ENCODE measurements around the gene SLC49A4. TPM values are rescaled to one million over a fixed set of nuclear protein-coding genes. Genes with fewer than 3 reads are reported as not detected.
A peak's percentile ranks its signal among the peaks of the same experiment; 100 is the strongest.

SLC49A4 gene
- total RNA-seq, 2 donors from 2014 or later: 13.7 to 21.3 TPM

DNA sequence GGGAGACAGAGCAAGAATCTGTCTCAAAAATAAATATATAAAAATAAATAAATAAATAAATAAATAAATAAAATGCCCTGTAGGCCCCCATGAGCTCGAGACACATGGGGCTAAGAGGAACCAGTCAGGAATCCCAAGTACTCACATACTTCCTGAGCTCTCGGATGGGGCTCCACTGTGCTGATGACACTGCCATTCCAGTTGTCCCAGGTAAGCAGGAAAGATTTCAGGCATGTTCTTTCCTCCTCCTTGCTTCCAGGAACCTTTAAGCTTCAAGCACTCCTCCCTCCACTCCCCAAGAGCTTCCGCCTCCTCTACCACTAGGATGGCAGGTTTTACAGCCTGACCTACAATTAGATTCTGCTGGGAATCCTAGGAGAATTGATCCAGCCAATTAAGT lies 113.4 kb downstream of the SLC49A4 start:
- intact Hi-C loops (cut with DNase I): no loop called here
- no peak overlapping the region for H3K9ac ChIP-seq (ENCODE audit: low read depth in 2 of 2, low read length in 2 of 2)
- no peak overlapping the region for H3K27ac ChIP-seq
- DNase-seq: no peak
- H3K9me3 ChIP-seq: no peaks in the 10 kb centered on the region
- H3K27me3 ChIP-seq: peaks cover 12% of the 10 kb centered on the region
- H3K4me3 ChIP-seq: no peak overlapping the region
- TF ChIP-seq, protein P1, sequence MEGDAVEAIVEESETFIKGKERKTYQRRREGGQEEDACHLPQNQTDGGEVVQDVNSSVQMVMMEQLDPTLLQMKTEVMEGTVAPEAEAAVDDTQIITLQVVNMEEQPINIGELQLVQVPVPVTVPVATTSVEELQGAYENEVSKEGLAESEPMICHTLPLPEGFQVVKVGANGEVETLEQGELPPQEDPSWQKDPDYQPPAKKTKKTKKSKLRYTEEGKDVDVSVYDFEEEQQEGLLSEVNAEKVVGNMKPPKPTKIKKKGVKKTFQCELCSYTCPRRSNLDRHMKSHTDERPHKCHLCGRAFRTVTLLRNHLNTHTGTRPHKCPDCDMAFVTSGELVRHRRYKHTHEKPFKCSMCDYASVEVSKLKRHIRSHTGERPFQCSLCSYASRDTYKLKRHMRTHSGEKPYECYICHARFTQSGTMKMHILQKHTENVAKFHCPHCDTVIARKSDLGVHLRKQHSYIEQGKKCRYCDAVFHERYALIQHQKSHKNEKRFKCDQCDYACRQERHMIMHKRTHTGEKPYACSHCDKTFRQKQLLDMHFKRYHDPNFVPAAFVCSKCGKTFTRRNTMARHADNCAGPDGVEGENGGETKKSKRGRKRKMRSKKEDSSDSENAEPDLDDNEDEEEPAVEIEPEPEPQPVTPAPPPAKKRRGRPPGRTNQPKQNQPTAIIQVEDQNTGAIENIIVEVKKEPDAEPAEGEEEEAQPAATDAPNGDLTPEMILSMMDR (IDR thresholded peaks at IDR 0.05): no peak
- no peaks in the 10 kb centered on the region for H3K36me3 ChIP-seq
- no peaks in the 10 kb centered on the region for H3K4me1 ChIP-seq

DNA sequence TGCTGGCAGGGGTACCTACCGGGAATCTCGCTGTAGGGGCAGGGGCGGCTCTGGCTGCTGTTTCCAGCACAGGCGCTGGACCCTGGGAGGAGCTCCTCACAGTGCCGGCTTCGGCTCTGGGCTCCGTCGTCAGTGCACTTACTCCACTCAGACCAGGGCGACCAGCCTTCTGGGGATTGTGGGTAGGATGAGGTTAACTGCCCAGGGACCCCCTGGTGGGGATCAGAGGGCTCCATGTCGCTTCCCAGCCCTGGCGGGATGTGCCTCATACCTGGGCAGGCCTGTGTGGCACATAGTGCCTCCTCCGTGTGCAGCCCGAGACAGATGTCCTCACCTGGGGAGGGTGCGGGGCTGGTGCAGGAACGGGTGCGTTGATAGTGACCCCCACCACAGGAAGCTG lies 117.0 kb downstream of the SLC49A4 start:
- TF ChIP-seq, protein P1 (IDR thresholded peaks at IDR 0.05): no peak
- DNase-seq: no peak
- Histone ChIP-seq H3K9ac (ENCODE audit: low read depth in 2 of 2, low read length in 2 of 2) (no peak overlapping the region), H3K9me3 (no peaks in the 10 kb centered on the region), H3K27me3 (peaks cover 13% of the 10 kb centered on the region), H3K27ac (no peak overlapping the region), H3K36me3 (no peaks in the 10 kb centered on the region), H3K4me1 (no peaks in the 10 kb centered on the region), H3K4me3 (no peak overlapping the region)
- intact Hi-C loops (cut with DNase I): no loop called here

DNA sequence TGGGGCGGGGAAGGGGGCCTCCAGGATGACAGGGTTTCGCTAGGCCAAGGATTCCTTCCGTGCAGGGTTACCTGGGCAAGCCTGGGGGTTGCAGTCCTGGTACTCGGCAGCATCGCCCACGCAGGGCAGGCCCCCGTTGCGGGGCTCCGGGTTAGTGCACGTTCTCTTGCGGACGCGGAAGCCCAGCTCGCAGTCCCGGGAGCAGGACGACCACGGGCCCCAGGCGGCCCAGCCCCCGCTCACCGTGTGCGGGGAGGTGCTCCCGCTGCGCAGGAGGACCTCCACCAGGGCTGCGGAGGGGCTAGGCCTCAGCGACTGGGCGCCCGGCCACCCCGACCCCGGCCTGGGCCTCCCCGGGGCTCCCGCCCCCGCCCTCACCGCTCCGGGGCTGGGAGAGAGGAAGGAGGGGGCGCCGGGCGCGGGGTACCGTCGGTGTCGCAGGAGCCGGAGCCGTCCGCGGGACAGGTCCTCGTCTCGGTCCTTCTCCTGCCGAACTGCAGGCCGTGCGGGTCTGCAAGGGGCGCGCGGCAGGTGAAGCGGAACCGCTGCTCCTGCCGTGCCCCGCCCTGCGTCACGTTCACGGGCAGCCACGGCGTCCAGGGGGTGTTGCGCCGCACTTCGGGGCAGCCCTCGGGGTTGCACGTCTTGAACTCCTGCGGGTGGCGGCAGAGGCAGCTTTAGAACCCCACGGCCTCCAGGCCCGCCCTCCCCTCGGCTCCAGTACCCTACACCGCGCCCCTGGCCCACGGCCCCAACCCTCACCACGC lies 118.1 kb downstream of the SLC49A4 start:
- peaks cover 13% of the 10 kb centered on the region for H3K27me3 ChIP-seq
- no peak for DNase-seq
- peak overlapping the region; percentile 4 for H3K4me3 ChIP-seq
- intact Hi-C loops (cut with DNase I): no loop called here
- H3K9ac ChIP-seq (ENCODE audit: low read depth in 2 of 2, low read length in 2 of 2): no peak overlapping the region
- H3K27ac ChIP-seq: no peak overlapping the region
- no peaks in the 10 kb centered on the region for H3K9me3 ChIP-seq
- TF ChIP-seq, protein P1 (IDR thresholded peaks at IDR 0.05): no peak
- no peaks in the 10 kb centered on the region for H3K4me1 ChIP-seq
- no peaks in the 10 kb centered on the region for H3K36me3 ChIP-seq

DNA sequence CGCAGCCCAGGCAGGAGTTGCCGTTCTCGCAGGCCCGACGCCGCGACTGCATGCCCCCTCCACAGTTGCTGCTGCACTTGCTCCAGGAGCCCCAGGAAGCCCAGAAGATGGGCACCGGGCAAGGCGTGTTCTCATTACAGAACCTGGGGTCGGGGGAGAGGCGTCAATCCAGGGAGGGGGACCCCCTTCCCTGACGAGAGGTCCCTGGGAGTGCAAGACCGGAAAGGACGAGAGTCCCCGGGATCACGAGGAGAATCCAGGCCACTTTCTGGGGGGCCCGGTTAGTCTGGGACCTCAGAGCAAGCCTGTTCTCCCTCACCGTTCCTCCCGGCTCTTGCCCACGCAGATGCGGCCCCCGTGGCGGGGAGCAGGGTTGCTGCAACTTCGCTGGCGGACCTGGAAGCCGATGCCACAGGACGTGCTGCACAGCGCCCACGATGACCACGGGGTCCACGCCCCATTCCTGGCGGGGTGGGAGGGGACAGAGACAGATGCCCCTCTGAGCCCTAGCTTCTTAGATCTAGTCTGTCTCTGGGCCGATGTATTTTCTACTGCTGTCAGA lies 118.8 kb downstream of the SLC49A4 start:
- no peaks in the 10 kb centered on the region for H3K36me3 ChIP-seq
- DNase-seq: no peak
- no peaks in the 10 kb centered on the region for H3K9me3 ChIP-seq
- no peak overlapping the region for H3K9ac ChIP-seq (ENCODE audit: low read depth in 2 of 2, low read length in 2 of 2)
- H3K4me1 ChIP-seq: no peaks in the 10 kb centered on the region
- peaks cover 13% of the 10 kb centered on the region for H3K27me3 ChIP-seq
- TF ChIP-seq, protein P1 (IDR thresholded peaks at IDR 0.05): no peak
- peak overlapping the region; percentile 4 for H3K4me3 ChIP-seq
- no peak overlapping the region for H3K27ac ChIP-seq
- intact Hi-C loops (cut with DNase I): no loop called here

DNA sequence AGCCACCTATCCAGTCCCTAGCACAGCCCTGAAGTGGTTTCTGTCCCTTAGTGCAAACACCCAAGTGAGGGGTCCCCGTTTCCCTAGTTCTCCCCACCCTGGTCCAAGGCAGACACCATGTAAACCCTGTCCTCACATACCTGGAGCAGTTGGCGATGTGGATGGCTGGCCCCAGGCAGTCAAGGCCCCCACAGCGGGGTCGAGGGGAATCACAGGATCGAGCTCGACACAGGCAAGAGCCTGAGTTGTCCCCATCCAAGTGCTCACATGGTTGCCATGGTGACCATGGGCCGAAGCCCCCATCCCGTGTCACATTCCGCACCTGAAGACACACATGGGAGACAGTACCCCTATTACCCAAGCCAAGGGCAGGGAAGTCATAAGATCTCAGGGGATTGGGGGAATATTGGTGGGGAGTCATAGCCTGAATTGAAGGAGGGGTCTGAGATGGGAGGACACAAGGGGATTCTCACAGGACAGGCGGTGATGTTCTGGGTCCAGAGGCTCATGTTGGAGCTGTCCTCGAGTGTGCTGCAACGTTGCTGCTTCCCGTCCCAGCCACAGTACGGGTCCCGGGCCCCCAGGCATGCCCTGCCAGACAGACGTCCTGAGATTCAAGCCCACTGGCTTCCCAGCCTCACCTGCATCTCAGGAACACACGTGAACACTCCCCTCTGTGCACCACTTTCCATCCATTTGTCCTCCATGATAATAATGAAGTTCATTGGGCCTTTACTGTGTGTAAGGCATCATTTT lies 120.6 kb downstream of the SLC49A4 start:
- no peak overlapping the region for H3K9ac ChIP-seq (ENCODE audit: low read depth in 2 of 2, low read length in 2 of 2)
- intact Hi-C loops (cut with DNase I): no loop called here
- H3K27me3 ChIP-seq: peaks cover 13% of the 10 kb centered on the region

More for the DNA sequence above, 120.6 kb downstream of the SLC49A4 start:
- no peak overlapping the region for H3K4me3 ChIP-seq
- no peak for DNase-seq
- no peaks in the 10 kb centered on the region for H3K9me3 ChIP-seq
- H3K4me1 ChIP-seq: no peaks in the 10 kb centered on the region
- TF ChIP-seq, protein P1 (IDR thresholded peaks at IDR 0.05): no peak
- no peak overlapping the region for H3K27ac ChIP-seq
- H3K36me3 ChIP-seq: no peaks in the 10 kb centered on the region
